ENCODE data around the gene TMEM69. TPM values are rescaled to one million over a fixed set of nuclear protein-coding genes. Genes with fewer than 3 reads are reported as not detected.

Gene TMEM69
- total and polyA plus RNA-seq, 2 of the 8 experiments (the other 6 are each of a cell fraction or from before 2014, with no cell fraction given): 39.0 to 123 TPM

DNA sequence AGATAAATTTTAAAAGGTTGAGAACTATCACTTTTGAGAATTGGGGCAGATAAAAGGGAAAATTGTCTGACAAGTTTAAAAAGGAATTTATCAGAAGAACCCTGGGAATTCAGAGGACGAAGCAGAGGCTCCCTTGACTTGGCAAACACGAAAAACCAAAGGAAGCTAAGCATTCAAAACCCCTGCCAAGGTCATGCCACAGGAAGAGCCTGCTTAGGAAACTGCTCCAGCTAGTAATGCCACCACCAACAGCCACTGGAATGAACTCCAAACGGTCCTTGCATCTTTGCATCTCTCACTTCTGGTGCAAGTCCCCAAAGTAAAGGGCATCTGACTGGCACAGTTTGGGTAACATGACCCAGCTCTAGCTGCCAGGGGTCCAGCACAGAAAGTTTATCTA is 8.9 kb upstream of the TMEM69 start:
- H2BK15ac ChIP-seq (ENCODE audit: low read length): no peak overlapping the region
- ChIA-PET CTCF (ENCODE audit: partially characterized antibody) (no interaction called here), POLR2A (ENCODE audit: partially characterized antibody) (interaction anchor here (0.6 to 2.2 kb wide), 6 partner anchors 8 to 498 kb away, joined by 3 to 7 read pairs (median 3); partner anchors contain the start of gene NASP)
- no peak overlapping the region for H3K4ac ChIP-seq (replicated peaks; ENCODE audit: insufficient read length, low read depth, low read length)
- H4K8ac ChIP-seq (ENCODE audit: extremely low read depth, insufficient read depth, low read length): peak overlapping the region; percentile 62; the same call in 1 of the 2 replicates
- H3K79me2 ChIP-seq (ENCODE audit: control insufficient read depth in 1 of 2, insufficient read depth in 2 of 2, low read length in 2 of 2): peaks cover 62 to 98% of the 10 kb centered on the region in 2 experiments
- no peaks in the 10 kb centered on the region for H3K9me3 ChIP-seq (ENCODE audit: insufficient read depth in 2 of 2, low read depth in 1 of 2, low read length in 1 of 2)
- no peak overlapping the region for H3K18ac ChIP-seq (ENCODE audit: extremely low read depth, low read length)
- peak overlapping the region; percentile 10 to 22; a peak in 3 of 4 replicates for H3K4me2 ChIP-seq (ENCODE audit: insufficient read depth in 1 of 2, low read depth in 2 of 2, low read length in 2 of 2)
- FAIRE-seq: no peak
- H2AK5ac ChIP-seq (ENCODE audit: low read depth, low read length): no peak overlapping the region
- no peak overlapping the region for H3K27ac ChIP-seq (ENCODE audit: low read depth, low read length)
- no peak overlapping the region for H4K5ac ChIP-seq (ENCODE audit: insufficient read length, low read depth, low read length)
- no peaks in the 10 kb centered on the region for H3K36me3 ChIP-seq (ENCODE audit: control insufficient read depth in 2 of 4, insufficient read depth in 4 of 4, low read length in 3 of 4)
- H3K4me3 ChIP-seq (ENCODE audit: extremely low read depth in 1 of 4, insufficient read depth in 2 of 4, low read depth in 3 of 4, low read length in 4 of 4): peak overlapping the region in 1 of 4 experiments; percentile 14; a peak in 1 of 8 replicates
- no peak overlapping the region for H2AFZ ChIP-seq (ENCODE audit: low read length)
- peaks cover 0 to 21% (median 6%) of the 10 kb centered on the region in 4 experiments; a peak in 5 of 7 replicates for H3K4me1 ChIP-seq (replicated peaks in 1 of 4; ENCODE audit: control insufficient read depth in 3 of 4, insufficient read depth in 4 of 4, low read length in 3 of 4)
- H3K9ac ChIP-seq (replicated peaks in 1 of 4; ENCODE audit: extremely low read depth in 1 of 4, low read depth in 3 of 4, low read length in 3 of 4): no peak overlapping the region
- no peak overlapping the region for H3K23ac ChIP-seq (ENCODE audit: insufficient read length)
- H2BK5ac ChIP-seq (ENCODE audit: low read depth, low read length): no peak overlapping the region
- no peak overlapping the region for H2BK12ac ChIP-seq (ENCODE audit: low read depth, low read length)
- no peak overlapping the region for H3K56ac ChIP-seq (replicated peaks; ENCODE audit: insufficient read length, low read depth, low read length)
- no peak overlapping the region for H2BK120ac ChIP-seq (replicated peaks; ENCODE audit: low read depth, low read length)
- no peak for DNase-seq (ENCODE audit: low read depth in 1 of 2, low spot score in 2 of 2)
- H3K79me1 ChIP-seq (ENCODE audit: low read depth, low read length): peaks cover 2% of the 10 kb centered on the region; the same call in 1 of the 2 replicates
- H4K91ac ChIP-seq (replicated peaks; ENCODE audit: insufficient read length, low read length): no peak overlapping the region
- 44% methylated on average over 3 of the region's 3 CpGs; no CpG with 5 or more reads in 1 of the 2 experiments for WGBS, 2 experiments (ENCODE audit: extremely low coverage in 1 of 2, insufficient coverage in 1 of 2, insufficient read length in 1 of 2, insufficient replicate concordance in 2 of 2, low coverage in 1 of 2, low lambda C conversion rate in 2 of 2, missing lambda C conversion rate in 1 of 2)
- H4K20me1 ChIP-seq (replicated peaks in 1 of 2; ENCODE audit: control insufficient read depth in 1 of 2, insufficient read depth in 2 of 2, low read length in 2 of 2): peaks cover 17 to 25% of the 10 kb centered on the region in 2 experiments
- H2BK20ac ChIP-seq (ENCODE audit: low read length): no peak overlapping the region
- no peaks in the 10 kb centered on the region for H3K23me2 ChIP-seq (ENCODE audit: low read depth, low read length)
- H3K27me3 ChIP-seq (replicated peaks in 1 of 4; ENCODE audit: control insufficient read depth in 3 of 4, extremely low read depth in 1 of 4, insufficient read depth in 3 of 4, low read length in 3 of 4): no peaks in the 10 kb centered on the region
- no peak overlapping the region for H3K14ac ChIP-seq (ENCODE audit: insufficient read length)
- TF ChIP-seq CHD2 (IDR thresholded peaks at IDR 0.05; ENCODE audit: low read length) (no peak), CBX5 (IDR thresholded peaks at IDR 0.05; ENCODE audit: low read depth, low read length) (no peak), EGR1 (IDR thresholded peaks at IDR 0.05; ENCODE audit: borderline replicate concordance, low read depth, low read length) (no peak), GABPA (IDR thresholded peaks at IDR 0.05; ENCODE audit: borderline replicate concordance, insufficient read depth, low read length) (no peak), POLR2A (IDR thresholded peaks at IDR 0.05; ENCODE audit: control extremely low read depth in 1 of 2, low read depth in 2 of 2, low read length in 2 of 2) (no peak), SIN3A (conservative IDR thresholded peaks at IDR 0.05 in 1 of 2, IDR thresholded peaks at IDR 0.05 in 1 of 2; ENCODE audit: low read depth in 1 of 2, low read length in 2 of 2) (no peak), PHF8 (conservative IDR thresholded peaks at IDR 0.05; ENCODE audit: low read depth, low read length) (no peak), SP4 (IDR thresholded peaks at IDR 0.05; ENCODE audit: low read length) (no peak), SIX5 (IDR thresholded peaks at IDR 0.05; ENCODE audit: low read depth, low read length) (no peak), TAF7 (optimal IDR thresholded peaks at IDR 0.05; ENCODE audit: borderline replicate concordance, low read depth, low read length) (no peak), BCL11A (IDR thresholded peaks at IDR 0.05; ENCODE audit: low read depth in 2 of 2, low read length in 2 of 2) (no peak), RAD21 (IDR thresholded peaks at IDR 0.05 in 1 of 2, conservative IDR thresholded peaks at IDR 0.05 in 1 of 2; ENCODE audit: low read depth in 2 of 2, low read length in 2 of 2) (no peak)
